ENCODE data around the gene RBBP7.

Gene RBBP7

GRCh38 chrX:16862829-16863228 lies 7.3 kb downstream of the RBBP7 start:
- DNase-seq: no peak

- no peak for DNase-seq
Measured at GRCh38 chrX:16856744-16857143, 13.4 kb downstream of the RBBP7 start.

- peak; percentile 5 for DNase-seq
Measured at GRCh38 chrX:16856076-16856404, 14.1 kb downstream of the RBBP7 start.

- no peak for DNase-seq
Measured at GRCh38 chrX:16855363-16856075, 14.6 kb downstream of the RBBP7 start.

GRCh38 chrX:16853537-16853936 lies 16.6 kb downstream of the RBBP7 start:
- no peak for DNase-seq

DNA sequence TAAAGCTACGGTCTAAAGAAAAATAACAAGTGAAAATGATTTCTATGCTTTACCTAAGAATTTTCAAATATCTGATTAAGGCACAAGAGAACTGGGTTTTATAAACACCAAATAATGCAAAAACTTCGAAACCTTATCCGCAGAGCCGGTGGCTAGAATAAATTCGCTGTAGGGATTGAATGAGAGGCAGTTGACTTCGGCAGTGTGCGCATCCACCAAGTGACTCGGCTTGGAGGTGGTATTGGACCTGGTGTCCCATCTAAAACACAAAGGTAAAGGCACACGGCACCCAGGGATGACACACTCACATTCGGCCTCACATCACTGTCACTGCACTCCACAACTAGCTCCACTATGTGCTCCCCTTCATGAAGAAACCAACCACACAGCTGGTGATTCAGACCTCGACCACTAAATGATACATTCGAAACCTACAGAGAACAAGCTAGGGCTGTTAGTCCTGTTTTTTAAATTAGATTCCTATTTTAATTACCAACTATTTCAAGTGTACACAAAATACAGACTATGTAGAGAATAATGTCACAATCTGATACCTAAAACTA lies 17.5 kb downstream of the RBBP7 start:
- DNase-seq: no peak

DNA sequence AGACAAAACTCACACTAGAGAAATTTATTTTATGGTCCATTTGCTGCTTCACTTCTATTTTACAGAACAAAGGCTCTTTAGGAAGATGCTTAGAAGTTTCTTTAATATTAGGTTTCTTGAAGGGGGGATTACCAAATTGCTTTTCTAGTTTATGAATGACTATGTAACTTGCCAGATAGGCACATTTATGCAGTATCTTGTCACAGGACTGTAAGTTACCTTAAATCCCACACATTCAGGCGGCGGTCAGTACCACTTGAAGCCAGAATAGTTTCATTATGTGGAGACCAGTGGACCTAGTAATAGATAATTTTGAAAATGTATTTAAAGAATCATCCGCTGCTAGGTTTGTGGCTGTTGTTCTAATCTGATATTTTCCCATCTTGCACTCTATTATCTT lies 18.3 kb downstream of the RBBP7 start:
- no peak for DNase-seq

DNA sequence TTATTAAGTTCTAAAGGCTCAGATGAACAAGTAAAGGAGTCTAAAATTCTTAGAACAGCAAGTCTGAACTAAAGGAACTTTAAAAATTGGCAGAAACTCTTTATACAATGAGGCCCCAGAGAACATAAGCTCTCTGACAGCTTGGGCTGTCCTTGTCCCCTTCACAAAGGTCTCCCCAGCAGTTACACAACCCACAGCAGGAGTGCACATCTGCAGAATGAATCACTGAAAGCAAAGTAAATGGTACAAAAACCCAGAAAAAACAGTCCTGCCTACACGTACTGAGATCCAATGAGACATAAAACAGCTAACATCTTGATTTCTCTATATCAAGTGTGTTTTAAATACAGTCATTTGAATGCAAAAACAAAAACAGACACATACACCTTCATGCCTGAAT lies 18.7 kb downstream of the RBBP7 start:
- DNase-seq: no peak

- no peak for DNase-seq
Measured at GRCh38 chrX:16848541-16848940, 21.6 kb downstream of the RBBP7 start.

- DNase-seq: no peak
Measured at GRCh38 chrX:16845686-16846085, 24.5 kb downstream of the RBBP7 start.

DNA sequence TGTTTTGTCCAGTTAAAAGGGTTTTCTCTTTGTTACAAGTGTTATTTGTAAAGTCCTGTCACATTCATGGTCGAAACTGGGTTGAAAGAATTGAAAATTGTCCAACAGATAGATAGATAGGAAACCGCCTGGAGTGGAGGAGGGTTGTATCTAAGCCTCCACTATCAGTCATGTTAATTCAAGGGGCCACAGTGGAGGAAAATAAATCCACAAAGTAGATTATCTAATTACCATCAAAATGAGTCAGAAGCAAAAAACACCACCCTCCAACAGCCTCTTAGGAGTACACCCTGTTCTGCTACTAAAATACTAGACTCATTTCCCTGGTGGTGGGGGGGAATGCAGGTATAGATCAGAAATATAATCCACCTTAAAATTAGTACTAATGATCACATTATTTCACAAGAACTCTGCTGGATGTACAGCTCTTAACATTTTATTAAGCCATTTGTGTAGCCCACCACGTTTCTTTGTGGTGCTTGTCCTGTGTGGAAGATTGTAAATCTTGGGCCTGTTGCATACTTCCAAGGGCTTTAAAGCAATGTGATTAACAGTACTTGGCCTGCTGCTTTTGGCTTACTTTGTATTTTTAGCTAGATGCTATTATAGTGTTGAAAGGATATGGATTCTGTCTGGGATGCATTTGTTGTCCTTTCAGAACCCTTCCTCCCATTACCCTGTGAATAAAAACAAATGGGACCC lies 26.8 kb downstream of the RBBP7 start:
- DNase-seq: no peak

- no peak for DNase-seq
Measured at GRCh38 chrX:16842684-16843083, 27.5 kb downstream of the RBBP7 start.

- no peak for DNase-seq
Measured at GRCh38 chrX:16839852-16840460, 30.2 kb downstream of the RBBP7 start.

GRCh38 chrX:16839219-16839851 lies 30.8 kb downstream of the RBBP7 start:
- no peak for DNase-seq

DNA sequence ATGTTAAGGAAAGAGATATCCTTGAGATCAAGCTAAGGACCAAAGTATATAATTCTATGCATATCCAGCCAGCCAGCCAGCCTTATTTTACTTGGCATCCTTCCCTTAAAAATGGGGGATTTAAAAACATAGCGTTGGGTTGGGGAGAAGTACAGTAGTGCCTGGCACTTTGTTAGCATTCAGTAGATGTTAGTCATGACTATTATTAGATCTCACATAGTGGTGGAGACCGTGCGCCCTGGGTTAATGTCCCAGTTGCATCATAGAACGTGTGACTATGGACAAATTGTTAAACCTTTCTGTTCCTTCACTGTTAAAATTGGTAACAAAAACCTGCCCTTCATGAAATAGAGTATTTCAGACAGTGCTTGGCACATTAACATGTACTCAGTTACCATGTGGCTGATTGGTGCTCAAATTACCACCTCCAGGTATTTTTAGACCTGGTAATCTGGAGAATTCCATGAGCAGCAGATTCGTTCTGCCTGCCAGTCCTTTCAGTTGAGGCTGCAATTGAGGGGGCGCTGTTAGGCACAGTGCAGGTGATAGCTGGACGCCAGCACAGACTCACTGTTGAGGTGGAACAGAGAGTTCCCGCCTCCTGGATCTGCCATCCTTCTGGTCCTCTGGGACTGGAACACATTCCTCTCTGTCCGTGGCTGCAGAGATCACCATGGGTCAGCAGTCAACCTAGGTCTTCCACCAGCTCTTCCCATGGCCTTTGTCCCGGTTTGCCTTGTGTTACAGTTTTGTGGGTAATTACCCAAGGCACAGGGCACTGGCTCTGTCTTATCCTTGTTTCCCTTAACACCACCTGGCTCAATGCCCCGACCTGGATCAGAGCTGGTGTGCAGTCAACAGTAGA lies 31.7 kb downstream of the RBBP7 start:
- no peak for DNase-seq

DNA sequence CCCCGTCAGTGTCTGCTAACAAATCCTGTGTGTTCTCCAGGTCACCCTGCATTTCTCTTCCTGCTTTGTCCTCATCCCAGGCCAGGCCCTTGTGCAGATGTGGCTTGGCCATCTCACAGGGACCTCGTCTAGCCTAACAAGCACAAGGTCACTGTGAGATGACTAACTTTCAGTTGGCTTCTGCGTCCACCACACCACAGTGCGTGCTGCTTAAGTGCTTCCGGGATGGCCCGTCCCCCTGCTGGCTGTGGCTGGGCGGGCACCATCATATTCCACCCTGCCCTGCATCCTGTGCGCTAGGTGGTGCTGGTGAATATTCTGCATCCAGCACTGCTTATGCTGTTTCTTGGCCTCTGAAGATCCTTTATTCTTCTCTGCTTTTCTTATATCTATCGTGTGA lies 33.8 kb downstream of the RBBP7 start:
- DNase-seq: no peak

DNA sequence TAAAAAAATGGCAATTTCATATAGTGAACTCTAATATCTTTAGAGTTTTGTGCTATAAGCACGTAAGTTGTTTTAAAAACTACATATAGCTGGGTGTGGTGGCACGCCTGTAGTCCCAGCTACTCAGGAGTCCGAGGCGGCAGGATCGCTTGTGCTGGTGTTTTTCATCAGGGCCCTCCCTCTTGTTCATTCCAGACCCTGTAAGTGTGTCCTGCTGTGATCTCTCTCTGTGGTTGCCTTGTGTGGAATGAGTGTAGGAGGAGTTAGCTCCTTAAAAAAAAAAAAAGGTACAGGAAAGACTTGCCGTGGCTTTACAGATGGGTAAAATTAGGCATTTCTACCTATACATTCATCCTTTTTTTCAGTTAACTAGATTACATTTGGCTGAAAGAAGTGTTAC lies 35.4 kb downstream of the RBBP7 start:
- DNase-seq: no peak

- no peak for DNase-seq
Measured at GRCh38 chrX:16832301-16832700, 37.9 kb downstream of the RBBP7 start.

- DNase-seq: no peak
Measured at GRCh38 chrX:16828124-16828908, 41.8 kb downstream of the RBBP7 start.

GRCh38 chrX:16827225-16827624 lies 42.9 kb downstream of the RBBP7 start:
- no peak for DNase-seq

DNA sequence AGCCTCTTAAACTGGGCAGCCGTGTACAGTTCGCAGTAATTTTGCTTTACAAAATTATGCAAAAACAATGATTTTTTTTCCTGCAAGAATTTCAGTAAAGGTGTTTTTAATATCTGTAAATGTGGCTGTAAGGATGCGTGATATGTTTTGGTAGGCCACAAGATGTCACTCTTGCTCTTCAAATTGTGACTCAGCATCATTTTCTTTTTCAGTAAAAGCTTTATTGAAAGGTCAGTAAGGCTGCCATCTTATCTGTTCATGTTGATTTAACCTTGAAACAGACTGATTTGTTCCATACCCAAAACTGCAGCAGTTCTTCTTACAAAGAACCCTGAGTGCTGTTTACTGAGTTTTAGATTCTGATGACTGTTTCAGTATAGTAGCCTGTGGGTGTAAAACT lies 44.0 kb downstream of the RBBP7 start:
- DNase-seq: no peak

All from NK-92 treated with Interleukin-12 subunit alpha and Interleukin-12 subunit beta, amount 100 ng/mL, for 24 hours (cell line).